Measurements from ENCODE around the gene DCN. TPM values are rescaled to one million over a fixed set of nuclear protein-coding genes. Genes with fewer than 3 reads are reported as not detected.

DCN gene
- total RNA-seq, 1 experiment from 2014 or later, result not detected

Other genes with a start within 250 kb of the DCN start
- not detected in 2 replicates for gene CCER1, start 227.6 kb downstream of the DCN start, total RNA-seq (2014; rRNA removed; shearing (Covaris generic); ENCODE audit: low replicate concordance)
- not detected in 2 replicates for gene EPYC, start 177.8 kb downstream of the DCN start, total RNA-seq (2014; rRNA removed; shearing (Covaris generic); ENCODE audit: low replicate concordance)
- gene KERA, start 124.8 kb downstream of the DCN start, total RNA-seq (2014; rRNA removed; shearing (Covaris generic); ENCODE audit: low replicate concordance), result not detected in 2 replicates
- gene LUM, start 71.3 kb downstream of the DCN start, total RNA-seq (2014; rRNA removed; shearing (Covaris generic); ENCODE audit: low replicate concordance), result not detected in 2 replicates

Data from Caki2 (cell line).